Measurements from ENCODE around the gene FXYD7. TPM values are rescaled to one million over a fixed set of nuclear protein-coding genes. Genes with fewer than 3 reads are reported as not detected.
A peak's percentile ranks its signal among the peaks of the same experiment; 100 is the strongest.

Gene FXYD7
- total RNA-seq, 1 experiment from 2014 or later, result 0.71 TPM

GRCh38 chr19:35110974-35111373 lies 32.1 kb upstream of the FXYD7 start:
- ChIA-PET POLR2A (no interaction called here), CTCF (interaction anchor here (1.2 to 1.3 kb wide), 3 partner anchors 8 to 65 kb away, joined by 3 to 4 read pairs (median 3); no protein-coding TSS in a partner anchor), RAD21 (ENCODE audit: low non-redundant PET in 1 of 2, low total read pairs in 2 of 2, uncharacterized antibody in 2 of 2, unreplicated experiment in 2 of 2) (no interaction called here)
- H3K79me2 ChIP-seq (ENCODE audit: insufficient read depth, low read length), result no peaks in the 10 kb centered on the region
- DNase-seq (ENCODE audit: low read depth, low spot score) (no peak), ATAC-seq (no peak)
- peaks cover 27 to 57% of the 10 kb centered on the region in 2 experiments for H3K4me1 ChIP-seq (ENCODE audit: control insufficient read depth in 1 of 2, insufficient read depth in 2 of 2, low read length in 2 of 2)
- H4K20me1 ChIP-seq (ENCODE audit: insufficient read depth), result no peaks in the 10 kb centered on the region
- intact Hi-C loops (cut with micrococcal nuclease), result no loop called here
- no peak overlapping the region for H3K4me2 ChIP-seq (ENCODE audit: low read length)
- H2AFZ ChIP-seq (ENCODE audit: low read depth, low read length, poor library complexity, severe bottlenecking), result peak overlapping the region; percentile 45
- H3K4me3 ChIP-seq (replicated peaks in 1 of 2; ENCODE audit: low read depth in 1 of 2, low read length in 2 of 2), result no peak overlapping the region
- no peaks in the 10 kb centered on the region for H3K9me2 ChIP-seq (ENCODE audit: insufficient read depth)
- TF ChIP-seq, protein P1, sequence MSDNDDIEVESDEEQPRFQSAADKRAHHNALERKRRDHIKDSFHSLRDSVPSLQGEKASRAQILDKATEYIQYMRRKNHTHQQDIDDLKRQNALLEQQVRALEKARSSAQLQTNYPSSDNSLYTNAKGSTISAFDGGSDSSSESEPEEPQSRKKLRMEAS (IDR thresholded peaks at IDR 0.05), result no peak
- TF ChIP-seq, protein P2, sequence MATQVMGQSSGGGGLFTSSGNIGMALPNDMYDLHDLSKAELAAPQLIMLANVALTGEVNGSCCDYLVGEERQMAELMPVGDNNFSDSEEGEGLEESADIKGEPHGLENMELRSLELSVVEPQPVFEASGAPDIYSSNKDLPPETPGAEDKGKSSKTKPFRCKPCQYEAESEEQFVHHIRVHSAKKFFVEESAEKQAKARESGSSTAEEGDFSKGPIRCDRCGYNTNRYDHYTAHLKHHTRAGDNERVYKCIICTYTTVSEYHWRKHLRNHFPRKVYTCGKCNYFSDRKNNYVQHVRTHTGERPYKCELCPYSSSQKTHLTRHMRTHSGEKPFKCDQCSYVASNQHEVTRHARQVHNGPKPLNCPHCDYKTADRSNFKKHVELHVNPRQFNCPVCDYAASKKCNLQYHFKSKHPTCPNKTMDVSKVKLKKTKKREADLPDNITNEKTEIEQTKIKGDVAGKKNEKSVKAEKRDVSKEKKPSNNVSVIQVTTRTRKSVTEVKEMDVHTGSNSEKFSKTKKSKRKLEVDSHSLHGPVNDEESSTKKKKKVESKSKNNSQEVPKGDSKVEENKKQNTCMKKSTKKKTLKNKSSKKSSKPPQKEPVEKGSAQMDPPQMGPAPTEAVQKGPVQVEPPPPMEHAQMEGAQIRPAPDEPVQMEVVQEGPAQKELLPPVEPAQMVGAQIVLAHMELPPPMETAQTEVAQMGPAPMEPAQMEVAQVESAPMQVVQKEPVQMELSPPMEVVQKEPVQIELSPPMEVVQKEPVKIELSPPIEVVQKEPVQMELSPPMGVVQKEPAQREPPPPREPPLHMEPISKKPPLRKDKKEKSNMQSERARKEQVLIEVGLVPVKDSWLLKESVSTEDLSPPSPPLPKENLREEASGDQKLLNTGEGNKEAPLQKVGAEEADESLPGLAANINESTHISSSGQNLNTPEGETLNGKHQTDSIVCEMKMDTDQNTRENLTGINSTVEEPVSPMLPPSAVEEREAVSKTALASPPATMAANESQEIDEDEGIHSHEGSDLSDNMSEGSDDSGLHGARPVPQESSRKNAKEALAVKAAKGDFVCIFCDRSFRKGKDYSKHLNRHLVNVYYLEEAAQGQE (IDR thresholded peaks at IDR 0.05; ENCODE audit: low read depth), result no peak
- H3K27me3 ChIP-seq (ENCODE audit: insufficient read depth, low read length), result no peaks in the 10 kb centered on the region
- no peak overlapping the region for H3K27ac ChIP-seq (ENCODE audit: low read depth, low read length)
- H3K9ac ChIP-seq (ENCODE audit: low read length), result no peak overlapping the region
- no TSS peak for BruUV-seq (replicated peaks)
- peaks cover 0 to 4% of the 10 kb centered on the region in 2 experiments; a peak in 1 of 4 replicates for H3K9me3 ChIP-seq (ENCODE audit: control insufficient read depth in 1 of 2, insufficient read depth in 1 of 2, low read depth in 1 of 2, low read length in 2 of 2)
- H3K36me3 ChIP-seq (ENCODE audit: control insufficient read depth in 1 of 2, insufficient read depth in 2 of 2, low read length in 2 of 2), result no peaks in the 10 kb centered on the region

DNA sequence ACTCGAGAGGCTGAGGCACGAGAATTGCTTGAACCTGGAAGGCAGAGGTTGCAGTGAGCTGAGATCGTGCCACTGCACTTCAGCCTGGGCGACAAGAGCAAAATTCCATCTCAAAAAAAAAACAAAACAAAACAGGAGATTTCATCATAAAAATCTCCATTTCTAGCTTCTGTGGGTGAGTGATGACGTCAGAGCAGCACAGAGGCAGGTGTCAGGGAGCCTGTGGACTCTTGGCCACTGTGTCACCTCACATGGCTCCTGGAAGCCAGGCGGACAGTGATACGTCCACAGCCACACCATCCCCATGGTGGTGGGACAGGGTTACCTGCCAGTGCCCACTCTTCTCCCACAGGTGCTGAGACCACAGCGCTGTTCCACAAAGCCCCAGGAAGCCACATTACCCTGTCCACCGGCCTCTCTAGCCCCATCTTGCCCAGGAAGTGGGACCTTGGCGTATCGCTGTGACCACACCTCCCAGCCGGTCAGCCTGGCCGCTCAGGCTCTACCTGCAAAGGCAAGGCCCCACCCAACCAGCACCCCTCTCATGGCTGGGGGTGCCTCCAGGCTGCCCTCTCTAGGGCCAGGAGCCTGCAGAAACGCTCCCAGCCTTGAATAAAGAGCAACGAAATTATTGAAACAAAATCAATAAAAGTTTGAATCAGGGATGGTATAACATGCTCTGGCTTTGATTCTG lies 29.9 kb upstream of the FXYD7 start:
- RAD21 ChIA-PET (ENCODE audit: low non-redundant PET in 1 of 2, low total read pairs in 2 of 2, uncharacterized antibody in 2 of 2, unreplicated experiment in 2 of 2), result interaction anchor here in 1 of 2 experiments (0.7 kb wide), 1 partner anchor 305 kb away, joined by 3 read pairs; no protein-coding TSS in a partner anchor
- Histone ChIP-seq H3K9me2 (ENCODE audit: insufficient read depth) (no peaks in the 10 kb centered on the region), H3K27ac (ENCODE audit: low read depth, low read length) (no peak overlapping the region), H3K4me2 (ENCODE audit: low read length) (no peak overlapping the region), H4K20me1 (ENCODE audit: insufficient read depth) (no peaks in the 10 kb centered on the region), H3K9me3 (ENCODE audit: control insufficient read depth in 1 of 2, insufficient read depth in 1 of 2, low read depth in 1 of 2, low read length in 2 of 2) (no peaks in the 10 kb centered on the region), H3K27me3 (ENCODE audit: insufficient read depth, low read length) (no peaks in the 10 kb centered on the region), H3K4me1 (ENCODE audit: control insufficient read depth in 1 of 2, insufficient read depth in 2 of 2, low read length in 2 of 2) (peaks cover 23 to 55% of the 10 kb centered on the region in 2 experiments), H3K79me2 (ENCODE audit: insufficient read depth, low read length) (no peaks in the 10 kb centered on the region), H3K9ac (ENCODE audit: low read length) (no peak overlapping the region), H3K36me3 (ENCODE audit: control insufficient read depth in 1 of 2, insufficient read depth in 2 of 2, low read length in 2 of 2) (no peaks in the 10 kb centered on the region), H3K4me3 (replicated peaks in 1 of 2; ENCODE audit: low read depth in 1 of 2, low read length in 2 of 2) (no peak overlapping the region), H2AFZ (ENCODE audit: low read depth, low read length, poor library complexity, severe bottlenecking) (no peak overlapping the region)
- CTCF ChIA-PET, result no interaction called here
- no peak for ATAC-seq
- intact Hi-C loops (cut with micrococcal nuclease), result no loop called here
- DNase-seq (ENCODE audit: low read depth, low spot score), result no peak
- BruUV-seq (replicated peaks), result no TSS peak
- POLR2A ChIA-PET, result interaction anchor here (1.5 kb wide), 1 partner anchor 28 kb away, joined by 3 read pairs; no protein-coding TSS in a partner anchor
- TF ChIP-seq EZH2phosphoT487 (IDR thresholded peaks at IDR 0.05; ENCODE audit: borderline replicate concordance) (no peak), SRF (IDR thresholded peaks at IDR 0.05; ENCODE audit: low read depth) (no peak), RAD21 (IDR thresholded peaks at IDR 0.05; ENCODE audit: low read depth) (no peak), ZFX (IDR thresholded peaks at IDR 0.05) (no peak), TCF7L2 (IDR thresholded peaks at IDR 0.05; ENCODE audit: borderline replicate concordance, extremely low read depth, insufficient read depth, insufficient read length) (no peak), SIN3A (IDR thresholded peaks at IDR 0.05; ENCODE audit: low read depth) (no peak), EZH2 (IDR thresholded peaks at IDR 0.05) (no peak), SP1 (IDR thresholded peaks at IDR 0.05; ENCODE audit: low read depth) (no peak), EGR1 (IDR thresholded peaks at IDR 0.05; ENCODE audit: low read depth) (no peak), CTCF (IDR thresholded peaks at IDR 0.05 in 2 of 3, conservative IDR thresholded peaks at IDR 0.05 in 1 of 3; ENCODE audit: borderline replicate concordance in 1 of 3, insufficient read depth in 1 of 3, low read depth in 2 of 3, low read length in 2 of 3) (no peak), POLR2AphosphoS5 (IDR thresholded peaks at IDR 0.05; ENCODE audit: low read depth, low read length) (no peak), FOSL1 (IDR thresholded peaks at IDR 0.05; ENCODE audit: low read depth) (no peak)
- TF ChIP-seq, protein P3, sequence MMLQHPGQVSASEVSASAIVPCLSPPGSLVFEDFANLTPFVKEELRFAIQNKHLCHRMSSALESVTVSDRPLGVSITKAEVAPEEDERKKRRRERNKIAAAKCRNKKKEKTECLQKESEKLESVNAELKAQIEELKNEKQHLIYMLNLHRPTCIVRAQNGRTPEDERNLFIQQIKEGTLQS (IDR thresholded peaks at IDR 0.05), result no peak

Measured in HCT116 (cell line).